Bronchial epithelial cell (primary cell): ENCODE results near the gene CDK19. TPM values are rescaled to one million over a fixed set of nuclear protein-coding genes. Genes with fewer than 3 reads are reported as not detected.

ENCODE experiments used
- DNase-seq: peaks from one replicate; pipeline ENCODE4 v3.0.0-alpha.2; 2010; ENCODE audit warnings: low read depth
- FAIRE-seq: peaks from 2 replicates; lab custom pipeline; 2011; peaks lifted over from hg19 to GRCh38; lab: Jason Lieb, UNC
- H3K27me3 ChIP-seq: 2 replicates; pipeline ENCODE4 v1.5.1; 2011; ENCODE audit warnings: low read length; ENCODE audit not compliant: control insufficient read depth, insufficient read depth
- H3K36me3 ChIP-seq: 2 replicates; pipeline ENCODE4 v1.5.1; 2011; ENCODE audit warnings: low read length; ENCODE audit not compliant: control insufficient read depth, insufficient read depth
- H3K4me3 ChIP-seq: 2 replicates; pipeline ENCODE4 v1.5.1; 2011; ENCODE audit warnings: mild to moderate bottlenecking, low read depth, low read length, control low read depth
- CTCF ChIP-seq: IDR thresholded peaks from 2 replicates; pipeline ENCODE4 v1.5.1; 2011; ENCODE audit warnings: mild to moderate bottlenecking, moderate library complexity, low read length, control low read depth, inconsistent platforms; ENCODE audit not compliant: insufficient read depth, severe bottlenecking
- total RNA-seq: library from RNA; depleted of rRNA; stranded (reverse); fragments of >200 nt; gene quantifications from 2 replicates; pipeline ENCODE4 v1.2.1, GENCODE V29; 2014

The CDK19 gene
- total RNA-seq, 1 donor from 2014 or later = 6.1 TPM

GRCh38 chr6:110799655-110800054 is 15.6 kb downstream of the CDK19 start:
- H3K4me3 ChIP-seq = no peak overlapping the region
- FAIRE-seq = no peak

GRCh38 chr6:110799189-110799588 is 16.1 kb downstream of the CDK19 start:
- TF ChIP-seq CTCF = no peak
- Histone ChIP-seq H3K27me3 (no peaks in the 10 kb centered on the region), H3K4me3 (no peak overlapping the region), H3K36me3 (no peaks in the 10 kb centered on the region)
- FAIRE-seq (no peak), DNase-seq (no peak)

More at GRCh38 chr6:110799655-110800054, 15.6 kb downstream of the CDK19 start:
- Histone ChIP-seq H3K27me3 (no peaks in the 10 kb centered on the region), H3K36me3 (no peaks in the 10 kb centered on the region)
- no peak for DNase-seq
- TF ChIP-seq CTCF = no peak

- no peak for TF ChIP-seq CTCF
- DNase-seq = no peak
- Histone ChIP-seq H3K36me3 (no peaks in the 10 kb centered on the region), H3K4me3 (no peak overlapping the region), H3K27me3 (no peaks in the 10 kb centered on the region)
- no peak for FAIRE-seq
Observed at GRCh38 chr6:110795271-110795670, 20.0 kb downstream of the CDK19 start.

GRCh38 chr6:110786696-110787095 is 28.6 kb downstream of the CDK19 start:
- no peaks in the 10 kb centered on the region for H3K36me3 ChIP-seq
- no peak overlapping the region for H3K4me3 ChIP-seq
- DNase-seq = no peak
- H3K27me3 ChIP-seq = no peaks in the 10 kb centered on the region
- no peak for FAIRE-seq
- no peak for TF ChIP-seq CTCF

GRCh38 chr6:110786271-110786670 is 29.0 kb downstream of the CDK19 start:
- DNase-seq = no peak
- Histone ChIP-seq H3K4me3 (no peak overlapping the region), H3K36me3 (no peaks in the 10 kb centered on the region), H3K27me3 (no peaks in the 10 kb centered on the region)
- FAIRE-seq = no peak
- TF ChIP-seq CTCF = no peak

- Histone ChIP-seq H3K27me3 (no peaks in the 10 kb centered on the region), H3K36me3 (no peaks in the 10 kb centered on the region), H3K4me3 (no peak overlapping the region)
- TF ChIP-seq CTCF = no peak
- FAIRE-seq (no peak), DNase-seq (no peak)
Observed at GRCh38 chr6:110784610-110784979, 30.7 kb downstream of the CDK19 start.
